ENCODE measurements around the gene IRF4.

IRF4 gene

GRCh38 chr6:445571-446417 lies 54.2 kb downstream of the IRF4 start:
- no peak for DNase-seq

DNA sequence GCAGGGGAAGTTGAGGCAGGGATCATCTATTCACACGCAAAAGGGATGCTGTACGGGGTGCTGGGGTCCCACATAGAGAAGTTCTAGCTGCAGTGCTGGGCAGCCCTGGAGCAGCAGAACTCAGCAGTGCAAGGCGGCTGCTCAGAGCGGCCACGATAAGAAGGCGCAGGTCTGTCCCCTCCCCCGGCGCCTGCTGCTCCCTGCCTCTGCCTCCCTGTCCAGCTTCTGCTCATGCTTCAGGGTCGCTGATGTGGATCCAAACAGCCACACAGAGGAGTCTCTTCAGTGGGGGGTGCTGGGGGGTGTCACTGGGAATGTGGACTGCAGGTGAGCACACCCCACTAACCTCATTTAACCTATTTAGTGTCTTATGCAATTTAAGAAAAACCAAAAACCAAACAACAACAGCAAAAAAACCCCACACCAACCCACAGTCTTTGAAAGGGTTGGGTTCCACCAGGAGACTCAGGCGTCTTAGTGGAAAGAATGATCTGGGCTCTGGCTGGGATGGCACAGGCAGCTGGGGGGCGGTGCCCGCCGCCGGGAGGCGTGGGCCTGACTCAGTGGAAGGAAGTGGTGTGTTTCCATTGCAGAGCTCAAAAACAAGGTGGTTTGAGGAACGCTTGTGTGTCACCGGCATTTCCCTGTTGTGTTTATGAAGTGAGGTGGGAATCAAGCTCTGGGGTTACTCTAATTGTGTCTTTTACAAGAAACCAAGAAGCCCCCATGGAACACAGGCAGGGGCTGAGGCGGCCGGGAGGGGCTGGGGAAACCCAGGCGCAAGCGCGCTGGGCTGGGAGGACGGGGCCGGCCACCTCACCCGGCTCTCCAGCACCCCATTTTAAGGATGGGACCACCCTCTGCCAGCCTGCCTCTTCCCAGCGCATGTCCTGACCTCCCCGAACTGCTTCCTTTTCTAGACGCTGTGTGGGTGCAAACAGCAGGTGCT lies 55.1 kb downstream of the IRF4 start:
- no peak for DNase-seq

DNA sequence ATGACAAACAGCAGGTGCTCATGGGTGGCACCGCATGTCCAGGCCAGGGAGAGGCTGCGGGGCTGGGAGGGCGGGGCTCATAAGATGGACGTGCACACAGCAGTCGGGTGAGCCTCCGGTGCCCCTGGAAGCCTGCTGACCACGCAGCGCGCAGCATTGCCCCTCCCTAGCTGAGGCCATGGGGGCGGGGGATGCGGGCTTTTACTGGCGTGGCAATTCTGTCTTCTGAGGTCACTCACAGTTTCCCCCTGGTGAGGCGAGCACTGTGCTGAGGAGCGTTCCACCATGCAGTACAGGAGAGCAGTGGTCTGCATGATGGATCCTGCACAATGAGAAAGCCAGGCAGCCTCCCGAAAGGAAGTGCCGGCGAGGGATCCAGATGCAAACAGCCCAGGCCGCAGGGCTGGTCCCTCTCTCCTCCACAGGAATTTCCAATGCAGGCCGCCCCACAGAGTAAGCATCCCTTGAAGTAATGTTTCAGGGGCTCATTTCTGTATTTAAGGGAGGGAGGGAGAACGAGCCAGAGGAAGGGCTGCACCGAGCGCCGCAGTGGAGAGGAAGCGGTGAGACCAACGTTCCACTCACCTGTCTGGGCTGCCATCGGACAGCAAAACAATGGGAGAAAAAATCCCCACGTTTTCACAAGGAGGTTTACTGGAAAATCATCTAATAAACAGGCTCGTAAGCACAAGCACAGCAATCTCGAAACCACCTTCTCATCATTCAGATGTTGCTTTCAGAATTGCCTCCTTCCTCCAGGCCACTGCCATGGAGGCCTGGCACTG lies 56.0 kb downstream of the IRF4 start:
- no peak for DNase-seq

GRCh38 chr6:448296-449056 lies 56.9 kb downstream of the IRF4 start:
- no peak for DNase-seq

GRCh38 chr6:449057-449430 lies 57.5 kb downstream of the IRF4 start:
- no peak for DNase-seq

DNA sequence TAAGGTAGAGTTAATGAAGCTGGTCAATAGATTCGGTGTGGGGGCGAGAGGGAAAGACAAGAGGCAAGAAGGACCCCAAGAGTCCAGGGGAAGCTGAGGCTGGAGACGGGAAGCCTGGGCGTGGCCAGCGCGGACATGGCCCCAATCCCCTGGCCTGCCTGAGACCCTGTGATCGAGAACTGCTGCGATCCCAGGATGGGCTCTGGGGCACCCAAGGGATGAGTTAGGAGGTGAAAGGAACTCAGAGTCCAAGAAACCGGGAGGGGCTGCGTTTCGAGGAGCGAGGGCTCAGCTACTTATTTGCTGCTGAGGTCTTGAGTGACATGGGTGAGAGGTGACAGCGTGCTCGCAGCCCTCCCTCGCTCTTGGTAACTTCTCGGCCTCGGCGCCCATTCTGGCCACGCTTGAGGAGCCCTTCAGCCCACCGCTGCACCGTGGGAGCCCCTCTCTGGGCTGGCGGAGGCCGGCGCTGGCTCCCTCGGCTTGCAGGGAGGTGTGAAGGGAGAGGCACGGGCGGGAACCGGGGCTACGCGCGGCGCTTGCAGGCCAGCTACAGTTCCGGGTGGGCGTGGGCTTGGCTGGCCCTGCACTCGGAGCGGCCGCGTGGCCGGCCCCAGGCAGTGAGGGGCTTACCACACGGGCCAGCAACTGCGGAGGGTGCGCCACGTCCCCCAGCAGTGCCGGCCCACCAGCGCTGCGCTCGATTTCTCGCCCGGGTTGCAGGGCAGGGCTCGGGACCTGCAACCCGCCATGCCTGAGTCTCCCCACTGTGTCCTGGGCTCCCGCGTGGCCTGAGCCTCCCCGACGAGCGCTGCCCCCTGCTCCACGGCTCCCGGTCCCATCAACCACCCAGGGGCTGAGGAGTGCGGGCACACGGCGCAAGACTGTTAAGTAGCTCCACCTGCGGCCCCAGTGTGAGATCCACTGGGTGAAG lies 58.2 kb downstream of the IRF4 start:
- DNase-seq = no peak

GRCh38 chr6:451336-451735 lies 59.8 kb downstream of the IRF4 start:
- no peak for DNase-seq

GRCh38 chr6:451847-452246 lies 60.3 kb downstream of the IRF4 start:
- no peak for DNase-seq

DNA sequence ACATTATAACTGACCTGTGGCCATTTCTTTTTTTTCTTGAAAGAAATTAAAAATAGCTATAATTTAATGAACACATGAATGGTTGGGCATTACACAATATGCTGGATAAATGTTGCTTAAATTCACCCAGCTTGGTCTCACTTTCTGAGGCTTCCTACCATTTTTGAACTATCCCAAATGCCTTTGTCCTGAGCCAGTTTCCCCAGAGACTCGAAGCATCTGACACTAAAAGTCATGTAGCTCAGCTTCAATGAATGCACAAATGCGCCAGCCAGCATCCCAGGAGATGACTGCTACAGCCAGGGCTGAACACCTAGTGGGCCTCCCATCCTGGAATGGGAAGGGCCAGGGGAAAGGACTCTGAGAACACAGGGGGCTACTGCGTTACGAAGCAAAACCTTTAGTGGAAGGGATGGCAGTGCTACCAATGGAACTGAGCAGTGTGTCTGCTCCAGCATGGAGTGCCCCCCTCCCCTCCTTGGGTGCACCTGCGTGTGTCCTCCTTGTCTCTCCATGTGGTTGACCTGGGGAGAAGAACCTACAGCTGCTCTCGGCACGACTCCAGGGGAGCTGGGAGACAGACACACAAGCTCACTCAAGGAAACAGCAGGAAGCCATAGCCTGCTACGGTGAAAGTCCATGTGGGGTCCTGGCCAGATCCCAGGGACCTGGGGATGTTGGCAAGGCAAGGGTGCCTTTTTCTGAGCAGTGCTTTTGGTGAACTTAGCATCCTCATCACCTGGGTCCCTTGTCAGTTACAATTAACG lies 60.9 kb downstream of the IRF4 start:
- DNase-seq = peak; percentile 54 to 80

- DNase-seq = peak; percentile 44 to 79
Observed at GRCh38 chr6:453152-453551, 61.6 kb downstream of the IRF4 start.

DNA sequence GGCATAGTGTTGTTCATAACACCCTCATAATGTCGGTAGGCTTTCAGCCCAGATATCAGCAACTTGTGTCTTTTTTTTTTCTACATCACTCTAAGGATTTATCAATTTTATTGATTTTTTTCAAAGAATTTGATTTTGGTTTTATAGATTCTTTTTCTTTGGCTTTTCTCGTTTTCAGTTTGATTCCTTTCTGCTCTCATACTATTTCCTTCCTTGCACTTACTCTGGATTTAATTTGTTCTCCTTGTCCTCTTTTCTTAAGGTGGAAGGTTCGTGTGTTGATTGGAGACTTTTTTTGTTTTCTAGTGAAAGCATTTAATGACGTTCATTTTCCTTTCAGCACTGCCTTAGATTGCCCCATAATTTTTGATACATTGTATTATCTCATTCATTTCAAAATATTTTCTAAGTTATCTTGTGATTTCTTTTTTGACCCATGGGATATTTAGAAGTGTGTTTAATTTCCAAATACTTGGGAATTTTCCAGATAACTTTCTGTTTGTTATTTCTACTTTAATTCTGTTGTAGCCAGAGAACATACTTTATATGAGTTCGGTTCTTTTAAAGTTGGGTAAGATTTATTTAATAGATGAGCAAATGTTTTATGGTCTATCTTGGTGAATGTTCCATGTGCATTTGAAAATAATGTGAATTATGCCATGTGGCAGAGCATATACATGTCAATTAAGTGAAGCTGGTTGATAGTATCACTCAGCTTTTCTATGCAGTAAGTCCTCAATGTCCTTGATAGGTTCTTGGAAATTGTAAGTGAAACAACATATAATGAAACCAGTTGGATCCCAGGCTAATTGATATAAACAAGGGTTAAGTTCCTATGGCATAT lies 62.8 kb downstream of the IRF4 start:
- DNase-seq = no peak

- no peak for DNase-seq
Observed at GRCh38 chr6:455006-455585, 63.5 kb downstream of the IRF4 start.

- no peak for DNase-seq
Observed at GRCh38 chr6:455835-456234, 64.3 kb downstream of the IRF4 start.

DNA sequence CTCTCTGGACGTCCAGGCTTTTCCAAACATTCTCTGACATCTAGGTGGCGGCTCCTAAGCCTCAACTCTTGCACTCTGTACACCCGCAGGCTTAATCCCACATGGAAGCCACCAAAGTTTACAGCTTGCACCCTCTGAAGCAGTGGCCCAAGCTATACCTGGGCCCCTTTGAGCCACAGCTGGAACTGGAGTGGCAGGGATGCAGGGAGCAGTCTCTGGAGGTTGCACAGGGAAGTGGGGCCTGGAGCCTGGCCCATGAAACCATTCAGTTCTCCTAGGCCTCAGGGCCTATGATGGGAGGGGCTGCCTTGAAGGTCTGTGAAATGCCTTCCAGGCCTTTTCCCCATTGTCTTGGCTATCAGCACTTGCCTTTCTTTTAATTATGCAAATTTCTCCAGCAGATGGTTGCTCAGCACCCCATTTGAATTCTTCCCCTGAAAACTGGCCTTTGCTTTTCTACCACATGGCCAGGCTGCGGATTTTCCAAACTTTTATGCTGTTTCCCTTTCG lies 64.9 kb downstream of the IRF4 start:
- no peak for DNase-seq

GRCh38 chr6:456887-457286 lies 65.3 kb downstream of the IRF4 start:
- no peak for DNase-seq
